Skeletal muscle satellite cell (primary cell): ENCODE measurements around the gene MCAT.

Experiments
- H3K27me3 ChIP-seq: 2 replicates; pipeline ENCODE4 v1.7.0; 2013; ENCODE audit warnings: low read length; ENCODE audit not compliant: control insufficient read depth, insufficient read depth
- H3K36me3 ChIP-seq: 2 replicates; pipeline ENCODE4 v1.7.0; 2013; ENCODE audit warnings: mild to moderate bottlenecking, control low read depth, low read length; ENCODE audit not compliant: insufficient read depth
- H3K4me1 ChIP-seq: 2 replicates; pipeline ENCODE4 v1.7.0; 2013; ENCODE audit warnings: low read length; ENCODE audit not compliant: control insufficient read depth, insufficient read depth
- H3K4me2 ChIP-seq: 2 replicates; pipeline ENCODE4 v1.7.0; 2013; ENCODE audit warnings: mild to moderate bottlenecking, low read length
- H3K4me3 ChIP-seq: 2 replicates; pipeline ENCODE4 v1.7.0; 2013; ENCODE audit warnings: low read length
- H3K9ac ChIP-seq: 2 replicates; pipeline ENCODE4 v1.7.0; 2013; ENCODE audit warnings: mild to moderate bottlenecking, low read depth, low read length, moderate library complexity
- H3K9me3 ChIP-seq: replicated peaks from 2 replicates; pipeline ENCODE4 v1.7.0; 2013; ENCODE audit warnings: mild to moderate bottlenecking, control low read depth, low read length

MCAT gene

GRCh38 chr22:43094551-43094950 lies 48.6 kb downstream of the MCAT start:
- H3K36me3 ChIP-seq = no peaks in the 10 kb centered on the region
- no peak overlapping the region for H3K4me2 ChIP-seq
- H3K9ac ChIP-seq = no peak overlapping the region
- no peak overlapping the region for H3K4me3 ChIP-seq
- H3K9me3 ChIP-seq = no peaks in the 10 kb centered on the region
- H3K4me1 ChIP-seq = peaks cover 3% of the 10 kb centered on the region
- no peaks in the 10 kb centered on the region for H3K27me3 ChIP-seq

- no peak overlapping the region for H3K4me2 ChIP-seq
- no peak overlapping the region for H3K4me3 ChIP-seq
- no peaks in the 10 kb centered on the region for H3K27me3 ChIP-seq
- no peaks in the 10 kb centered on the region for H3K36me3 ChIP-seq
- H3K9me3 ChIP-seq = no peaks in the 10 kb centered on the region
- H3K9ac ChIP-seq = no peak overlapping the region
- peaks cover 5% of the 10 kb centered on the region for H3K4me1 ChIP-seq
These were observed 49.1 kb downstream of the MCAT start for GRCh38 chr22:43094085-43094484.

GRCh38 chr22:43092085-43092484 lies 51.1 kb downstream of the MCAT start:
- Histone ChIP-seq H3K4me2 (no peak overlapping the region), H3K9ac (no peak overlapping the region), H3K9me3 (no peaks in the 10 kb centered on the region), H3K4me1 (peaks cover 5% of the 10 kb centered on the region), H3K4me3 (no peak overlapping the region), H3K36me3 (no peaks in the 10 kb centered on the region), H3K27me3 (no peaks in the 10 kb centered on the region)

- Histone ChIP-seq H3K9me3 (no peaks in the 10 kb centered on the region), H3K4me3 (no peak overlapping the region), H3K4me1 (peaks cover 5% of the 10 kb centered on the region)
These were observed 52.9 kb downstream of the MCAT start for GRCh38 chr22:43090130-43090789.

GRCh38 chr22:43088984-43089717 lies 54.0 kb downstream of the MCAT start, which contains the start of gene TTLL1:
TTLL1 (minus strand) TSS chr22:43089391; CDS start chr22:43075586, 13,805 bp downstream.
- Histone ChIP-seq H3K9ac (peak within 1 kb of the TSS; percentile 83), H3K4me2 (peak within 1 kb of the TSS; percentile 99), H3K4me3 (peak within 1 kb of the TSS; percentile 89), H3K4me1 (peaks cover 5% of the 10 kb centered on the region), H3K36me3 (no peaks in the 10 kb centered on the region), H3K9me3 (no peaks in the 10 kb centered on the region), H3K27me3 (no peaks in the 10 kb centered on the region)

More at GRCh38 chr22:43090130-43090789, 52.9 kb downstream of the MCAT start:
- no peak overlapping the region for H3K4me2 ChIP-seq
- no peaks in the 10 kb centered on the region for H3K27me3 ChIP-seq
- H3K36me3 ChIP-seq = no peaks in the 10 kb centered on the region
- no peak overlapping the region for H3K9ac ChIP-seq

GRCh38 chr22:43088627-43088983 lies 54.6 kb downstream of the MCAT start:
- Histone ChIP-seq H3K9ac (peak overlapping the region; percentile 83), H3K9me3 (no peaks in the 10 kb centered on the region), H3K4me3 (peak overlapping the region; percentile 89), H3K4me1 (peaks cover 5% of the 10 kb centered on the region), H3K4me2 (peak overlapping the region; percentile 99), H3K36me3 (no peaks in the 10 kb centered on the region), H3K27me3 (no peaks in the 10 kb centered on the region)

GRCh38 chr22:43085658-43086606 lies 57.3 kb downstream of the MCAT start:
- Histone ChIP-seq H3K36me3 (no peaks in the 10 kb centered on the region), H3K9me3 (no peaks in the 10 kb centered on the region), H3K4me1 (peaks cover 5% of the 10 kb centered on the region), H3K9ac (no peak overlapping the region), H3K4me2 (no peak overlapping the region), H3K4me3 (no peak overlapping the region), H3K27me3 (no peaks in the 10 kb centered on the region)
